ENCODE measurements around the gene GREB1. TPM values are rescaled to one million over a fixed set of nuclear protein-coding genes. Genes with fewer than 3 reads are reported as not detected.

GREB1 gene
- total RNA-seq, 1 experiment from 2014 or later: 1.8 TPM

GRCh38 chr2:11534746-11535484, 1.1 kb downstream of the GREB1 start:
- DNase-seq (ENCODE audit: extremely low read depth, low read depth): no peak

- DNase-seq (ENCODE audit: extremely low read depth, low read depth): no peak
Observed at GRCh38 chr2:11535899-11536344, 2.1 kb downstream of the GREB1 start.

GRCh38 chr2:11537951-11538350, 4.1 kb downstream of the GREB1 start:
- DNase-seq (ENCODE audit: extremely low read depth, low read depth): no peak

GRCh38 chr2:11539317-11540147, 5.7 kb downstream of the GREB1 start:
- DNase-seq (ENCODE audit: extremely low read depth, low read depth): no peak

GRCh38 chr2:11540148-11540995, 6.5 kb downstream of the GREB1 start:
- no peak for DNase-seq (ENCODE audit: extremely low read depth, low read depth)

- no peak for DNase-seq (ENCODE audit: extremely low read depth, low read depth)
Observed at GRCh38 chr2:11540996-11541692, 7.3 kb downstream of the GREB1 start.

- DNase-seq (ENCODE audit: extremely low read depth, low read depth): no peak
Observed at GRCh38 chr2:11541693-11542274, 7.9 kb downstream of the GREB1 start.

- no peak for DNase-seq (ENCODE audit: extremely low read depth, low read depth)
Observed at GRCh38 chr2:11542275-11542819, 8.5 kb downstream of the GREB1 start.

GRCh38 chr2:11543337-11544216, 9.7 kb downstream of the GREB1 start:
- no peak for DNase-seq (ENCODE audit: extremely low read depth, low read depth)

GRCh38 chr2:11546072-11546471, 12.2 kb downstream of the GREB1 start:
- no peak for DNase-seq (ENCODE audit: extremely low read depth, low read depth)

- DNase-seq (ENCODE audit: extremely low read depth, low read depth): no peak
Observed at GRCh38 chr2:11547912-11548497, 14.2 kb downstream of the GREB1 start.

- no peak for DNase-seq (ENCODE audit: extremely low read depth, low read depth)
Observed at GRCh38 chr2:11550302-11550701, 16.5 kb downstream of the GREB1 start.

GRCh38 chr2:11550901-11551568, 17.2 kb downstream of the GREB1 start:
- no peak for DNase-seq (ENCODE audit: extremely low read depth, low read depth)

GRCh38 chr2:11551569-11552259, 17.9 kb downstream of the GREB1 start:
- DNase-seq (ENCODE audit: extremely low read depth, low read depth): no peak

- no peak for DNase-seq (ENCODE audit: extremely low read depth, low read depth)
Observed at GRCh38 chr2:11552260-11552638, 18.4 kb downstream of the GREB1 start.

GRCh38 chr2:11553661-11554398, 20.0 kb downstream of the GREB1 start:
- DNase-seq (ENCODE audit: extremely low read depth, low read depth): no peak

- DNase-seq (ENCODE audit: extremely low read depth, low read depth): no peak
Observed at GRCh38 chr2:11554399-11554716, 20.5 kb downstream of the GREB1 start.

Measured in NCI-H460 (cell line).